PFSK-1 (cell line): ENCODE results near the gene IKZF4.

Experiments used
- POLR2AphosphoS5 ChIP-seq: IDR thresholded peaks from 2 replicates; pipeline ENCODE4 v1.6.1; 2012; ENCODE audit warnings: low read depth, mild to moderate bottlenecking, control low read depth, low read length, moderate library complexity
- REST ChIP-seq, 2 experiments: IDR thresholded peaks; 2 replicates each; pipeline versions ENCODE4 v1.6.1 to v1.8.0; 2011 to 2012; ENCODE audit warnings: low read depth in 2 of 2, low read length in 2 of 2, control low read depth in 1 of 2, inconsistent platforms in 1 of 2, mild to moderate bottlenecking in 1 of 2, moderate library complexity in 1 of 2; ENCODE audit not compliant: insufficient read depth in 1 of 2
- TAF1 ChIP-seq: IDR thresholded peaks from 2 replicates; pipeline ENCODE4 v1.6.1; 2012; ENCODE audit warnings: low read length, control low read depth, borderline replicate concordance; ENCODE audit not compliant: insufficient read depth

- TF ChIP-seq POLR2AphosphoS5: no peak
- no peak for TF ChIP-seq REST (IDR thresholded peaks at IDR 0.05; ENCODE audit: insufficient read depth in 1 of 2, low read depth in 2 of 2, low read length in 2 of 2)
- TF ChIP-seq TAF1: no peak
Observed at GRCh38 chr12:56013482-56013881, 7.4 kb upstream of the IKZF4 start.
